ENCODE data around the gene CGRRF1.

CGRRF1 gene

DNA sequence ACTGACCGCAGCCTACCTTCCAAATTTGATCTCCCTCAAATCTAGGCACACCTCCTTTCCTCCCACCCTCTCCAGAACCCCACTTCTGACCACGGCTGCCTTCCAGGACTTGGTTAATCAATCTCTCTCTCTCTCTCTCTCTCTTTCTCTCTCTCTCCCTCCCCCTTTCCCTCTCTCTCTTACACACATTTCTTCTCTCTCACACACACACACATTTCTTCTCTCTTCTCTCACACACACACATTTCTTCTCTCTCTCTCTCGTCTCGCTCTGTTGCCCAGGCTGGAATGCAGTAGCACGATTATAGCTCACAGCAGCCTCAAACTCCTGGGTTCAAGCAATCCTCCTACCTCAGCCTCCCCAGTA is 20.4 kb upstream of the CGRRF1 start:
- no peak for DNase-seq (ENCODE audit: low read depth)
- TF ChIP-seq, protein P1, sequence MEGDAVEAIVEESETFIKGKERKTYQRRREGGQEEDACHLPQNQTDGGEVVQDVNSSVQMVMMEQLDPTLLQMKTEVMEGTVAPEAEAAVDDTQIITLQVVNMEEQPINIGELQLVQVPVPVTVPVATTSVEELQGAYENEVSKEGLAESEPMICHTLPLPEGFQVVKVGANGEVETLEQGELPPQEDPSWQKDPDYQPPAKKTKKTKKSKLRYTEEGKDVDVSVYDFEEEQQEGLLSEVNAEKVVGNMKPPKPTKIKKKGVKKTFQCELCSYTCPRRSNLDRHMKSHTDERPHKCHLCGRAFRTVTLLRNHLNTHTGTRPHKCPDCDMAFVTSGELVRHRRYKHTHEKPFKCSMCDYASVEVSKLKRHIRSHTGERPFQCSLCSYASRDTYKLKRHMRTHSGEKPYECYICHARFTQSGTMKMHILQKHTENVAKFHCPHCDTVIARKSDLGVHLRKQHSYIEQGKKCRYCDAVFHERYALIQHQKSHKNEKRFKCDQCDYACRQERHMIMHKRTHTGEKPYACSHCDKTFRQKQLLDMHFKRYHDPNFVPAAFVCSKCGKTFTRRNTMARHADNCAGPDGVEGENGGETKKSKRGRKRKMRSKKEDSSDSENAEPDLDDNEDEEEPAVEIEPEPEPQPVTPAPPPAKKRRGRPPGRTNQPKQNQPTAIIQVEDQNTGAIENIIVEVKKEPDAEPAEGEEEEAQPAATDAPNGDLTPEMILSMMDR (IDR thresholded peaks at IDR 0.05; ENCODE audit: insufficient read depth, low read depth, low read length, missing control alignments): no peak
- peak overlapping the region; percentile 47 for H3K4me3 ChIP-seq (ENCODE audit: low read length)

DNA sequence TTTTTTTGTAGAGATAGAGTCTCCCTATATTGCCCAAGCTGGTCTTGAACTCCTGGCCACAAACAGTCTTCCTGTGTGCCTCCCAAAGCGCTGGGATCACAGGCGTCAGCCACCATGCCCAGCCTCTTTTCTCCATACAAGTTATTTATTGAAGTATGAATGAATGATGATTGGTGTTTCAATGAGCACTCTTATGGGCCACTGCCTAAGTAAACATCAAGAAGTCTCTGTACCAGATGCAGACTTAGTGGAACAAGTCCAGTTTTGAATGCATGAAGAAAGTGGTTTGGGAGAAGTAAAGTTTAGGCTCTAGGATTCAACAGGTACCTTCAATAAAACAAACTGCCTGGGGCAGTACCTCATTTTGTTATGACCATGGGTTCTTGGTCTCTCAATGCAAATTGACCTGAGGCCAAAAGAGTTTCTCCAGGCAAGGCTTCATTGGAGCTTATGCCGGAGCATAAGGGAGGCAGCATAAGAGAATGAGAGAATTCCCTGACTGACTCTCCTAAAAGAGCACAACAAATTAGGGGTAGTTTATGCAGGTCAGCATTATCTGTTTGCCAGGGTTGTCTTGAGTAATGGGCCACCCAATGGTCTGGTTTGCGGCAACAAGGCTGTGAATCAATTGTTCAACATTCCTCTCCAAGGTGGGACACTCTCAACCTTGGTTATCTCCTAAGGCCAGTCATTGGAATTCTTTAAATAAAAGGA is 19.8 kb upstream of the CGRRF1 start:
- TF ChIP-seq, protein P1 (IDR thresholded peaks at IDR 0.05; ENCODE audit: insufficient read depth, low read depth, low read length, missing control alignments): no peak
- DNase-seq (ENCODE audit: low read depth): no peak
- H3K4me3 ChIP-seq (ENCODE audit: low read length): no peak overlapping the region

DNA sequence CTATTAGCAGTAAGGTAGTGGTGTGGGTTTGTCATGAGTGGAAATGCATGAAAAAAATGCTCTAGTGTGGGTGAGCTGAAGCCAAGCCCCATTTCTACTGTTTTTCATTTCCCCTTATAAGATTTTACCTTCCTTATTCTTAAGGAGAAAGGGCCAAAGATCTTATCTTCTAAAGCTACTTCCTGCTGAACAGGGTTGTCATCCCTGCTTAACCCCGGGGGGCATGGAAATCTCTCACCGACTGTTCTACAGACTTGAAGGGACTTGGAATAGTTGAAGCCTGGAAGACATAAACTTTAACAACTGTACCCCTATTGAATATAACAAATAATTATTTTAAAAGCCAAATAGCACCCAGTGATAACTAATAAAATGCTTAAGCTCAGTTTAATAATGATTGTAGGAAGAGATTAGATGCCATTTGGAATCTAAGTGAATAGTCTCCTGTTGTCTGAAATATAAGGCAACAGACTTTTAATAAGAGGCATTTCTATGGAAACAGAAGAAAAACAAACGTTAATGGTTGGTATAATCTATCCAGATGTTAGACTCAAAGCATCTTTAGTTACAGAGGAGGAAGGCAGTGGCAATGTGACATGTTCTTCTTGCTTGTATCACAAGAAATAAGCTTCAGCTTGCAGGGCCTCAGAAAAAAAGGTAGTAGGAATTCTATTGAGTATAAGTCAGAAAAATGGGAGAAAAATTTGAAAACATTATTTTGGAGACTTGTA is 19.1 kb upstream of the CGRRF1 start:
- DNase-seq (ENCODE audit: low read depth): no peak
- TF ChIP-seq, protein P1 (IDR thresholded peaks at IDR 0.05; ENCODE audit: insufficient read depth, low read depth, low read length, missing control alignments): no peak
- no peak overlapping the region for H3K4me3 ChIP-seq (ENCODE audit: low read length)

DNA sequence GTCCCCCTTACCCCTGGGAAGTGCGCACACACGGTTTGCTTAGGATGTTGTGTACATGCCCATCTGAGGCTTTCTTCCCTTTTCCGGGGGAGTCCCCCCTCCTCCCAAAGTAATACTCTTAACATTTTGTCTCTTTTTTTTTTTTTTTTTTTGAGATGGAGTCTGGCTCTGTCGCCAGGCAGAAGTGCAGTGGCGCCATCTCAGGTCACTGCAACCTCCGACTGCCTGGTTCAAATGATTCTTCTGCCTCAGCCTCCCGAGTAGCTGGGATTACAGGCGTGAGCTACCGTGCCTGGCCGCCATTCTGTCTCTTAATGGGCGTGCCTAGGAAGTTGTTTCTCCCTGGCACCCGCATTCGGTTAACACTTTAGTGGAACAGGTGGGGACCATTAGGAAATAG is 16.4 kb upstream of the CGRRF1 start:
- H3K4me3 ChIP-seq (ENCODE audit: low read length): no peak overlapping the region
- no peak for DNase-seq (ENCODE audit: low read depth)
- TF ChIP-seq, protein P1 (IDR thresholded peaks at IDR 0.05; ENCODE audit: insufficient read depth, low read depth, low read length, missing control alignments): no peak

DNA sequence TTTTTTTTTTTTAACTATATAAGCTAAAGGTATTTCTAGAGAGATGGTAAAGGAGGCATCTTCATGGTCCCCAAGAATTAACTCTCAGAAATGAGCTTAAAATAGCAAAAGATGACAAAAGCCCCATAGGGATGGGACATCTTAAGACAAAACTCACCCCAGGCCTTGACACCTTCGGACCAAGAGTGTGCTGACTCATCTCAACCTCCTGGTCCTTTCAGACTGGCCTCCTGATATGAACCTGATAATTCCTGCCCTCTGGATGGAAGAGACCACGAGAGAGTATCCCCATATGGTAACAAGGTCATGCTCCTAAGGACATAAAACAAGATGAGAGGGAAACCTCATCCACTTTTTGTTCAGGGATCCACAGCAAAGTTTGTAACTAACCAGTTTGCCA is 12.5 kb upstream of the CGRRF1 start:
- DNase-seq (ENCODE audit: low read depth): no peak
- H3K4me3 ChIP-seq (ENCODE audit: low read length): no peak overlapping the region
- TF ChIP-seq, protein P1 (IDR thresholded peaks at IDR 0.05; ENCODE audit: insufficient read depth, low read depth, low read length, missing control alignments): no peak

DNA sequence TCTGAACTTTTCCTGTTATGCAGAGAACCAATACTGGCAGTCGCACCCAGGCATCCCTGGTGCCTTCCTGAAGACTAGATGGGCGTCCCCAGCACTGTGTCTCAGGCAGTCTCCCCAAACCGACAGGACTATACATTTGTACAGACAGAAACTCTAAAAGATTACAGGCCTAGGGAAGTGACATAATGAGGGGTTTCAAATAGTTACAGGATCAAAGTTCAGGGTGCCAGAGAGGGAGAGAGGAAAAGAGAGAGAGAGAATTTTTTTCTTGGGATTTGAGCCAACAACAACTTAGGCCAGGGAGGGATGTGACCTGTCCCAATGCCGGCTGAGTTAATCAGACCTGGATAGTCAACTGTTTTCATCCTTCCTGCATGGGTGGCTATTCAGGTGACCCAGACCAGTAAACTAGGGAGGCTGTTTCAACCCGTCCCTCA is 11.6 kb upstream of the CGRRF1 start:
- TF ChIP-seq, protein P1 (IDR thresholded peaks at IDR 0.05; ENCODE audit: insufficient read depth, low read depth, low read length, missing control alignments): no peak
- no peak overlapping the region for H3K4me3 ChIP-seq (ENCODE audit: low read length)
- no peak for DNase-seq (ENCODE audit: low read depth)
